Measurements from ENCODE around the gene CDH13. TPM values are rescaled to one million over a fixed set of nuclear protein-coding genes. Genes with fewer than 3 reads are reported as not detected.

Gene CDH13
- total and polyA plus RNA-seq, 9 of the 15 experiments (the other 6 are each of a cell fraction or from before 2014, with no cell fraction given), result 0.03 TPM; not detected in 8

GRCh38 chr16:83005653-83006160 lies 378.9 kb downstream of the CDH13 start:
- ATAC-seq (no peak), FAIRE-seq (no peak), DNase-seq (ENCODE audit: extremely low read depth in 1 of 4, low spot score in 3 of 4) (no peak)
- WGBS (ENCODE audit: insufficient coverage, low coverage, missing lambda C conversion rate), result 0% methylated on average over 1 of the region's 1 CpG
- H4K20me1 ChIP-seq (replicated peaks; ENCODE audit: control insufficient read depth, insufficient read depth, low read length), result no peaks in the 10 kb centered on the region
- in situ Hi-C loops (cut with MboI), result no loop called here
- no peak for TF ChIP-seq THAP7 (CRISPR knock-in tag; IDR thresholded peaks at IDR 0.05)
- no peak for TF ChIP-seq ZNF212 (CRISPR knock-in tag; IDR thresholded peaks at IDR 0.05)
- TF ChIP-seq MEF2D (tag; conservative IDR thresholded peaks at IDR 0.05; ENCODE audit: low read depth), result no peak
- TF ChIP-seq SIRT6 (IDR thresholded peaks at IDR 0.05; ENCODE audit: low read depth, low read length), result no peak
- TF ChIP-seq, protein P1, sequence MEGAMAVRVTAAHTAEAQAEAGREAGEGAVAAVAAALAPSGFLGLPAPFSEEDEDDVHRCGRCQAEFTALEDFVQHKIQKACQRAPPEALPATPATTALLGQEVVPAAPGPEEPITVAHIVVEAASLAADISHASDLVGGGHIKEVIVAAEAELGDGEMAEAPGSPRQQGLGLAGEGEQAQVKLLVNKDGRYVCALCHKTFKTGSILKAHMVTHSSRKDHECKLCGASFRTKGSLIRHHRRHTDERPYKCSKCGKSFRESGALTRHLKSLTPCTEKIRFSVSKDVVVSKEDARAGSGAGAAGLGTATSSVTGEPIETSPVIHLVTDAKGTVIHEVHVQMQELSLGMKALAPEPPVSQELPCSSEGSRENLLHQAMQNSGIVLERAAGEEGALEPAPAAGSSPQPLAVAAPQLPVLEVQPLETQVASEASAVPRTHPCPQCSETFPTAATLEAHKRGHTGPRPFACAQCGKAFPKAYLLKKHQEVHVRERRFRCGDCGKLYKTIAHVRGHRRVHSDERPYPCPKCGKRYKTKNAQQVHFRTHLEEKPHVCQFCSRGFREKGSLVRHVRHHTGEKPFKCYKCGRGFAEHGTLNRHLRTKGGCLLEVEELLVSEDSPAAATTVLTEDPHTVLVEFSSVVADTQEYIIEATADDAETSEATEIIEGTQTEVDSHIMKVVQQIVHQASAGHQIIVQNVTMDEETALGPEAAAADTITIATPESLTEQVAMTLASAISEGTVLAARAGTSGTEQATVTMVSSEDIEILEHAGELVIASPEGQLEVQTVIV (CRISPR knock-in tag; IDR thresholded peaks at IDR 0.05; ENCODE audit: borderline replicate concordance), result no peak
- TF ChIP-seq ZC3H11A (IDR thresholded peaks at IDR 0.05; ENCODE audit: low read depth, low read length), result no peak
- TF ChIP-seq XRCC4 (IDR thresholded peaks at IDR 0.05; ENCODE audit: extremely low read depth, insufficient read depth, insufficient read length), result no peak
- TF ChIP-seq ZNF785 (CRISPR knock-in tag; IDR thresholded peaks at IDR 0.05), result no peak
- no peak for TF ChIP-seq ILK (tag; IDR thresholded peaks at IDR 0.05; ENCODE audit: borderline replicate concordance, low read depth)
- TF ChIP-seq FOXA1 (IDR thresholded peaks at IDR 0.05; ENCODE audit: borderline replicate concordance), result no peak
- no peak for TF ChIP-seq PCBP2 (IDR thresholded peaks at IDR 0.05; ENCODE audit: low read depth, low read length, poor library complexity, severe bottlenecking)
- TF ChIP-seq TCFL5 (CRISPR knock-in tag; conservative IDR thresholded peaks at IDR 0.05), result no peak
- no peak for TF ChIP-seq RB1 (IDR thresholded peaks at IDR 0.05; ENCODE audit: low read depth)
- no peak for TF ChIP-seq ZNF143 (CRISPR knock-in tag; IDR thresholded peaks at IDR 0.05)
- no peak for TF ChIP-seq ZNF561 (CRISPR knock-in tag; conservative IDR thresholded peaks at IDR 0.05)
- TF ChIP-seq RBM15 (IDR thresholded peaks at IDR 0.05; ENCODE audit: insufficient read depth, low read length), result no peak
- TF ChIP-seq THRAP3 (IDR thresholded peaks at IDR 0.05; ENCODE audit: borderline replicate concordance), result no peak
- no peak overlapping the region for H3K9ac ChIP-seq (ENCODE audit: insufficient read depth in 1 of 2, low read depth in 2 of 2, low read length in 2 of 2)
- H3K27ac ChIP-seq (ENCODE audit: extremely low read depth, low read depth, low read length), result no peak overlapping the region
- intact Hi-C loops (cut with micrococcal nuclease), result no loop called here
- H3K9me3 ChIP-seq (replicated peaks; ENCODE audit: control insufficient read depth, insufficient read depth, low read depth, low read length), result 0 out of 2 replicates have a peak, but pooled peaks cover 2% of the 10 kb centered on the region
- H3K4me3 ChIP-seq, result no peak overlapping the region
- no peaks in the 10 kb centered on the region for H3K4me1 ChIP-seq (replicated peaks in 1 of 2; ENCODE audit: control insufficient read depth in 2 of 2, insufficient read depth in 2 of 2, low read length in 2 of 2)
- no peaks in the 10 kb centered on the region for H3K9me1 ChIP-seq (ENCODE audit: control insufficient read depth, insufficient read depth, low read length)
- H3K79me2 ChIP-seq (ENCODE audit: control insufficient read depth, insufficient read depth, low read length), result no peaks in the 10 kb centered on the region
- ChIA-PET CTCF (ENCODE audit: low intra/inter-chr PET ratio) (no interaction called here), POLR2A (interaction anchor here (0.7 kb wide), 1 partner anchor 681 kb away, joined by 3 read pairs; no protein-coding TSS in a partner anchor)
- H2AFZ ChIP-seq (ENCODE audit: low read depth, low read length), result no peak overlapping the region
- no peaks in the 10 kb centered on the region for H3K27me3 ChIP-seq (ENCODE audit: control insufficient read depth in 2 of 2, insufficient read depth in 2 of 2, low read length in 2 of 2)
- H3K36me3 ChIP-seq (ENCODE audit: control insufficient read depth, insufficient read depth, low read length), result no peaks in the 10 kb centered on the region
- BruUV-seq (replicated peaks), result no TSS peak
- no peak overlapping the region for H3K4me2 ChIP-seq (ENCODE audit: insufficient read depth, low read length)

All from K562 (cell line).